HG02870 (cell line): ENCODE measurements around the gene KCNG2.

ENCODE experiments used
- ATAC-seq: cut with Tn5 transposase; IDR thresholded peaks from one replicate; pipeline ENCODE4 v1.9.1; 2021; ENCODE audit warnings: mild to moderate bottlenecking, moderate library complexity; ENCODE audit not compliant: unreplicated experiment

KCNG2 gene

GRCh38 chr18:79766308-79766707 lies 31.4 kb upstream of the KCNG2 start:
- no peak for ATAC-seq

- ATAC-seq: no peak
Measured at GRCh38 chr18:79768745-79769144, 29.0 kb upstream of the KCNG2 start.

- ATAC-seq: no peak
Measured at GRCh38 chr18:79769698-79770500, 27.8 kb upstream of the KCNG2 start.

- ATAC-seq: no peak
Measured at GRCh38 chr18:79770501-79770815, 27.3 kb upstream of the KCNG2 start.

GRCh38 chr18:79770826-79771225 lies 26.9 kb upstream of the KCNG2 start:
- ATAC-seq: no peak

- no peak for ATAC-seq
Measured at GRCh38 chr18:79771446-79772107, 26.2 kb upstream of the KCNG2 start.

- ATAC-seq: no peak
Measured at GRCh38 chr18:79772108-79772864, 25.5 kb upstream of the KCNG2 start.

- no peak for ATAC-seq
Measured at GRCh38 chr18:79772865-79773696, 24.7 kb upstream of the KCNG2 start.

GRCh38 chr18:79774111-79774510 lies 23.6 kb upstream of the KCNG2 start:
- no peak for ATAC-seq

GRCh38 chr18:79775441-79776221 lies 22.1 kb upstream of the KCNG2 start:
- ATAC-seq: no peak

GRCh38 chr18:79776674-79777073 lies 21.1 kb upstream of the KCNG2 start:
- ATAC-seq: no peak

- ATAC-seq: no peak
Measured at GRCh38 chr18:79778291-79778791, 19.4 kb upstream of the KCNG2 start.

- no peak for ATAC-seq
Measured at GRCh38 chr18:79779021-79779699, 18.6 kb upstream of the KCNG2 start.

- ATAC-seq: no peak
Measured at GRCh38 chr18:79779700-79780190, 18.0 kb upstream of the KCNG2 start.

- ATAC-seq: no peak
Measured at GRCh38 chr18:79780547-79780946, 17.2 kb upstream of the KCNG2 start.

GRCh38 chr18:79781331-79781941 lies 16.3 kb upstream of the KCNG2 start:
- ATAC-seq: no peak

- no peak for ATAC-seq
Measured at GRCh38 chr18:79782566-79783308, 15.0 kb upstream of the KCNG2 start.
